GM12865 (cell line): Measurements from ENCODE around the gene SNED1.

Experiments
- DNase-seq: peaks from one replicate; pipeline ENCODE4 v3.0.0; 2010; ENCODE audit warnings: low read depth
- H3K4me3 ChIP-seq: 2 replicates; pipeline ENCODE4 v1.5.1; 2011; ENCODE audit warnings: mild to moderate bottlenecking, low read depth, low read length, control low read depth
- TF ChIP-seq, protein P1 (sequence below): IDR thresholded peaks from 2 replicates; pipeline ENCODE4 v1.5.1; 2011; ENCODE audit warnings: low read length, control low read depth, low read depth, inconsistent platforms; ENCODE audit not compliant: insufficient read depth; ENCODE audit errors: missing control alignments

Gene SNED1

DNA sequence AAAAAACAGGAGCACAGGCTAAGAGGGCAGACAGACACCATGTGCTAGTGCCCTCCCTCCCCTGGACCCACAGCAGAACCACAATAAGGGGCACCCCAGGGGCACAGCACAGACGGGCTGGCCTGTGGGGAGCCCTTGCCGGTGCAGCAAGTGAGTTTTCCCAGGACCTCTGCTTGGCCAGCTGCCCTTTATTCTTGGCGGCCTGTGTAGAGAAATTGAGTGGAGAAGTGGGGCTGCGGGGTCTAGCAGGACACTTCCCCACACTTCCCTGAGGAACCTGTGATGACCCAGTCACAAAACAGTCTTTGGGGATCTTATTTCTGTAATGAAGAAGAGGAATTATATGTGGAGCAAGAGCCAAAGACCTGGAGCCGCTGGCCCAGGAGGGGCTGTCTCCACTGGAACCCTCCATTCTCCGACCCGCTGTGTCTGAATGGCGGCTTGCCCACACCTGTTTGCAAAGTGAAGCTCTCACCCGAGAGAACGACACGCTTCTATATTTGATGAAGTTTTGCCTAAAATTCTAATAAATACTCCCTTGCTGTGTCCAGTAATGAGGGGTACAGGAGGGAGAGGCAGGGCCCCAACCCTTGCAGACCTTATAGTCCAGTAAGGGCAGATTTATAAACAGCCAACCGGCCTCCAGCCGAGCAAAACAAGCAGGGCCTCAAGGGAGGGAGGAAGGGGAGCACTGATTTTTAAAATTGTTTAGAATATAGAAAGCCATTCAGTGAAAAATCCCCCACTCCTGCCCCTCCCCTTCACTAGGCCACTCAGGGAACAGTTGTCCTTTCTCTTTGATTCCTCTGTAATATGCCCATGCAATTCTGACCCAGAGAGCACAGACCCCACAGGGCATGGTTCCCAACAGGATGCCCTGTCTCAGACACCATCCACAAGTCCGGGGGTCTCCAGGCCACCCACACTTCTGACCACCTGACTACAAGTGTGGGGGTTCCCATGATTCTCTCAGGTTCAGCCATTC is 44.7 kb upstream of the SNED1 start:
- TF ChIP-seq, protein P1, sequence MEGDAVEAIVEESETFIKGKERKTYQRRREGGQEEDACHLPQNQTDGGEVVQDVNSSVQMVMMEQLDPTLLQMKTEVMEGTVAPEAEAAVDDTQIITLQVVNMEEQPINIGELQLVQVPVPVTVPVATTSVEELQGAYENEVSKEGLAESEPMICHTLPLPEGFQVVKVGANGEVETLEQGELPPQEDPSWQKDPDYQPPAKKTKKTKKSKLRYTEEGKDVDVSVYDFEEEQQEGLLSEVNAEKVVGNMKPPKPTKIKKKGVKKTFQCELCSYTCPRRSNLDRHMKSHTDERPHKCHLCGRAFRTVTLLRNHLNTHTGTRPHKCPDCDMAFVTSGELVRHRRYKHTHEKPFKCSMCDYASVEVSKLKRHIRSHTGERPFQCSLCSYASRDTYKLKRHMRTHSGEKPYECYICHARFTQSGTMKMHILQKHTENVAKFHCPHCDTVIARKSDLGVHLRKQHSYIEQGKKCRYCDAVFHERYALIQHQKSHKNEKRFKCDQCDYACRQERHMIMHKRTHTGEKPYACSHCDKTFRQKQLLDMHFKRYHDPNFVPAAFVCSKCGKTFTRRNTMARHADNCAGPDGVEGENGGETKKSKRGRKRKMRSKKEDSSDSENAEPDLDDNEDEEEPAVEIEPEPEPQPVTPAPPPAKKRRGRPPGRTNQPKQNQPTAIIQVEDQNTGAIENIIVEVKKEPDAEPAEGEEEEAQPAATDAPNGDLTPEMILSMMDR: no peak
- no peak overlapping the region for H3K4me3 ChIP-seq
- no peak for DNase-seq

DNA sequence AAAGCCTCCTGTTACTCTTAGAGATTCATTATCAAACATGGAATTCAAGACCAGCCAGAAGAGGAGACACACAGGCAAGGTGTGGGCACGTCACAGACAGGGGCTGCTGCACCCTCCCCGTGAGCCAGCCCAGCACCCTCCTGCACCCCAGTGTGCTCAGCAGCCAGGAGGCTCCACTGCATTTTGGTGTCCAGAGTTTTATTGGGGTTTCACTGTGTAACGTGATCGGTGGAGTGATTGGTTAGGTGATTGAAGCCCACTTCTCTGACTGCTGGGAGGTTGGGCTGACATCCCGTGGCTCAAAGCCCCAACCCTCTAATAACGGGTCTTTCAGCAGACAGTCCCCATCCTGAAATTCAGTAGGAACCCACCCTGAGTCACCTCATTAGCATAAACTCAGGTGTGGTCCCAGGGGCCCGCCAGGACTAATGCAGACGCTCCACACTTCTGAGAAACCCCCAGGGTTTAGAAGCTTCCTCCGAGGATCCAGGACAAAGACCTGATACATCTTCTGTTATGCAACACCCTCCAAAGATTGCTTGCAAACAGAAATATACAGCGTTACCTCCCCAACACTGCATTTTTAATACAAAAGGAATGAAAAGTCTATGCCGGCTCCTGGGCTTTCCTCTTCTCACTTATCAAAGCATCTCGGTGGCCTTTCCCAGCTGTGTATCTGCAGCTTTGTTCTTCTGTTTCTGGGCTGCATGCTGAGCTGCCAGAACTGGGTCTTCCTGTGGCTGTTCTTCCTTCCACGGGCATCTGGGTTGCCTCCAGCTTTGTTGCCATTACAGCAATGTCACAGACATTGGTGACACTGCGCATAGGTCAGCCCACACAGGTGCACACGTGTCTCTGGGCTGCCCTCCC is 43.7 kb upstream of the SNED1 start:
- H3K4me3 ChIP-seq: no peak overlapping the region
- TF ChIP-seq, protein P1: no peak
- DNase-seq: no peak

DNA sequence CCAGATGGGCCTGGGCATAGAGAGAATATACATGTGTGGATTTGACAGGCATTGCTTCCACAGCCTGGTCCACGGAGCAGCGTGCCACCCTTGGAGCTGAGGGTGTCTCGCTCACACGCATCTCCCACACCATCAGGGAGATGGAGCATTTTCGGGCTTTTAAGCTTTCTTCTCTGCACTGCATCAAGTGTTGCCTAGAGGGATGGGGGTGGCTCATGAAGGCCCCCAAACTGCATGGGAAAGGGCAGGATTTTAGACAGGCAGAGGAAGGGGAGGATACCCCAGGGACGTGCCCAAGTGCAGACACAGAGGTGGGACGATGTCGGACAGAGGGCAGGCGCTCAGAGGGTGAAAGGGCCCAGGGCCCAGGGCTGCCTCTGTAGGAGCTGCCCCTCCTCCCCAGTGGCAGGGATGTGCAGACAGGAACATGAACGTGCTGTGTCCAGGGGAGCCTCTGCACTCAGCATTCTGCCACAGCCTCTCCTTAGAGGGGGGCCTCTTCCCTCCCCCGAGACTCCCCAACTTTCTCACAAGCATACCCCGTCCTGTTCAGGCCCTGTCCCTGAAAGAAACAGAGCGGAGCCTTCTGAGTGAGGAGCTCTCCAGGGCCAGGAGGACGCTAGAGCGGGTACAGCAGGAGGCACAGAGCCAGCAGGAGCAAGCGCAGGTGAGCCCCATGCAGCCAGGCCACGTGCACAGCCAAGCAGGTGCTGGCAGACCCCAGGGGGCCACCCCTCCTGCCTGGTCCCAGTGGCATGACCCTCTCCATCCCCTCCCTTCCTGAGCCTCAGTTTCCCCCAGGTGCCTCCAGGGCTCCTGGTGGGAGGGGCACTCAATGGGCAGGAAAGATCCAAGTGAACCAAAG is 42.9 kb upstream of the SNED1 start:
- TF ChIP-seq, protein P1: no peak

DNA sequence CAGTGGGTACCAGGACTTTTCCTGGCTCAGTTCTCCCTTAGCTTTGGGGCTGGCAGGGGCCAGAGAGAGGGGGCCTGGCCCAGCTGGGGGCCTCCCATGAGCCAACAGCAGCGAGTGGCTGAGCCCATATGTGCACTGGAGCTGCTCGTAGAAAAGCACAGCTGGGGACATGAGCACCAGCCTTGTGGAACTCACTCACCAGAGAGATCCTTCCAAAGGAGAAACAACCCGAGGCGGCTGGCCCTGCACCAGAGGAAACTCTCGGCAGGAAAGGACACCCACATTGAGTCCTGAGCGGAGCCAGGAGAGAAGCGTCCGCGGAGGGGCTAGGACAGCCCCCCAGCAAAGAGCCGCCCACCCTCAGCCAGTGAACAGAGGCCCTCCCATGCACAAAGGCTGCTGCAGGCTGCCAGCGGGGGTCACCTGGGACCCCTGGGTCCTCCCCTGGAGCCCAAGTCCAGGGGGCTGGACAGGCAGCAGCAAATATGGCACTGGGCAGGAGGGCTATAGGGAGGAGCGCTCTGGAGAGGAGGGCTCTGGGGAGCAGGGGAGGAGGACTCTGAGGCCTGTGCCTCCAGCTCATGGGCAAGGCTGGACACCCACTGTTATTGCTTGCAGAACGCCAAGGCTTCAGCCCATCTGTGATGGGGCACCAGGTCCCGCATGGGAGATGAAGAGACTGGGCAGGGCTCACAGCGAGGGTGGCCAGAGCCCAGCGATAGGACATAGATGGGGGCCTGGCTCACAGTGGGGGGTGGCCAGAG is 42.1 kb upstream of the SNED1 start:
- no peak for DNase-seq
- no peak overlapping the region for H3K4me3 ChIP-seq
- TF ChIP-seq, protein P1: no peak

More for the DNA sequence above, 42.9 kb upstream of the SNED1 start:
- DNase-seq: no peak
- no peak overlapping the region for H3K4me3 ChIP-seq

DNA sequence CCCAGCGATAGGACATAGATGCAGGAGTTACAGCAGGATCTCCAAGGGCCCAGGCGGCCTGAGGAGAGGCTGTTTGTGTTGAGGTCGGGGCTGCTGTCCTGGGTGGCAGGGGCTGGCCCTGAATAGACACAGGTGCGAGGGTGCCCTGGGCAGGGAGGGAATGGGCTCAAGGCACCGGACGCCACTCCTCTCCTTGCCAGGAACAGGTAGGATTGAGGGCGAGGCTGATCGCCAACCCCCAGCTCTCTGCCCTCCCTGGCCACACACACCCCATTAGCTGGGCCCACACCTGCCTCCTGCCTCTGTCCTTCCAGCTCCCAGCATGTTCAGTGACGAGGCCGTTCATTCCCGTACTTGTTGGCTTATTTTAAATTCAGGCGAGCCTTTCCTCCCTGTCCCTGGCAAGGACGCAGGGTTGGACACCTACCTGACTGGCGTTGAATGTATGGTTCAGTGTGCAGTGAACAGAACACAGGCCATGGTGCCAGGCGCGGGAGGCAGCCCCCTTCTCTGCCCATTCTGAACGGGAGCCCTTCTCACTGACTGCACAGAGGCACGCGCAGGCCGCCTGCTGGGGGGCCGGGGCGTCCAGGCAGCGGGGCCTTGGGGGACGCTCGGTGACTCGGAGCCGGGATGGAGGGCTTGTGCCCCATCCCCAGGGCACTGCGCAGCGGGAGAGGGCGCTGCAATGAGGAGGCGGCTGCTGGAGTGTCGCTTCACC is 41.3 kb upstream of the SNED1 start:
- TF ChIP-seq, protein P1: no peak

More for the DNA sequence above, 41.3 kb upstream of the SNED1 start:
- no peak overlapping the region for H3K4me3 ChIP-seq
- no peak for DNase-seq
